HG02981 (cell line): Measurements from ENCODE around the gene PXMP2.

ENCODE experiments used
- ATAC-seq: cut with Tn5 transposase; IDR thresholded peaks from one replicate; pipeline ENCODE4 v1.9.1; 2021; ENCODE audit warnings: mild to moderate bottlenecking, moderate library complexity; ENCODE audit not compliant: unreplicated experiment

Gene PXMP2

DNA sequence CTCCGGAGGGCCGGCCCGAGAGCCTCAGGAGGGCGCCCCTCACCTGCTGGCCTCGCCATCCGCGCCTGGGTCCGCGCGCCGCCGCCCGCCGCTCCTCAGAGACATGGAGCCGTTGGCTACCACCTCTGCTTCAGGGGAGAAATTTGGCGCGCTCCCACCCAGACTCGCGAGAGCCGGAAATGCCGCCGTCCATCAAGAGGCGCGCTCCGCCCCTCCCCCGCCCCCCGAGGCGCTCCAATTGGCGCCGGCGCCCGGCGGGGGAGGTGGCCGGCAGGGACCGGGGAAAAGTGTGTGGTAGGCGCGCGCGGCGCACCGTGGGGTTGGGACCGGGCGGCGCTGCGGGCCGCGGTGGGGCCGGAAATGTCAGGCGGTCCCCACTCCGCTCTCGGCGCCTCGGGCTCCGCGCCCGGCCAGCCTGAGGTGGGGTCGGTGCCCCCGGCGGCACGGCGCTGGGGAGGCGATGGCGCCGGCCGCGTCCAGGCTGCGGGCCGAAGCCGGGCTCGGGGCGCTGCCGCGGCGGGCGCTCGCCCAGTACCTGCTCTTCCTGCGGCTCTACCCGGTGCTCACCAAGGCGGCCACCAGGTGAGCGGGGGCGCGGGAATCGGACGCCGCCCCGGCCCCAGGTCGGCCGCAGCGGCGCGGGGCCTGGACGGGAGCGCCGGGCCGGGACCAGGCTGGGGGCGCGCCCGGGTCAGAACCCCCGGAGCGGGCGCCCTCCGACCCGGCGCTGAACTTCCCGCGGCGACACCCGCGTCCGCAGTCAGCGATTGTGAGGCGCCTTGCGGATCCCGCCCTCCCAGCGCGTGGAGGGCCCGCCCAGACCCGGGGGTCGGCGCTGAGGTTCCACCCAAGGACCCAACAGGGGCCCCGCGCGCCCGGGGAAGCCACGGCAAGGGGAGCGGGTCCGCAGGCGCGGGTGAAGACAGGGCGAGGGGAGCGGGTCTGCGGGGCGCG, at the start of gene PXMP2, which contains the start of gene POLE:
PXMP2 (plus strand) TSS at position 377 of the 954 bp plus-strand sequence; CDS start at position 461, 84 bp downstream.
POLE (minus strand) TSS at position 132 of the 954 bp plus-strand sequence; CDS start at position 105, 27 bp downstream.
- ATAC-seq, result peak; percentile 85

DNA sequence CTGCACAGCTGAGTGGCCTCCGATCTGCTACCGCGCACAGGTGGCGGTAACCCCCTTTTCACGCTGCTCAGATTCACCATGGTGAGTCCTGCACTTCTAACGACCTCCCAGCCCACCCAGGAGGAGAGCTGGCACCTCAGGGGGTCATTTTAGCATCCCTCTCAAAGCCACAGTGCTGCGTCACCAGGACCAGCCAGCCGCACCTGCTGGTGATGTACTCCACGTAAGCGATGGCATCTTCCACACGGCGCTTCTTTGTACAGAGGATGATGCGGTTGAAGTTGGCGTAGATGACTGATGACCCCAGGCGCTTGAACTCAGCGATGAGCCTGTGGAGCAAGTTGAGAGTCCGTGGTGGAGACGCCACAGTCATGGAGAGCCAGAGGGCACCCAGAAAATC, 49.6 kb upstream of the PXMP2 start:
- no peak for ATAC-seq

DNA sequence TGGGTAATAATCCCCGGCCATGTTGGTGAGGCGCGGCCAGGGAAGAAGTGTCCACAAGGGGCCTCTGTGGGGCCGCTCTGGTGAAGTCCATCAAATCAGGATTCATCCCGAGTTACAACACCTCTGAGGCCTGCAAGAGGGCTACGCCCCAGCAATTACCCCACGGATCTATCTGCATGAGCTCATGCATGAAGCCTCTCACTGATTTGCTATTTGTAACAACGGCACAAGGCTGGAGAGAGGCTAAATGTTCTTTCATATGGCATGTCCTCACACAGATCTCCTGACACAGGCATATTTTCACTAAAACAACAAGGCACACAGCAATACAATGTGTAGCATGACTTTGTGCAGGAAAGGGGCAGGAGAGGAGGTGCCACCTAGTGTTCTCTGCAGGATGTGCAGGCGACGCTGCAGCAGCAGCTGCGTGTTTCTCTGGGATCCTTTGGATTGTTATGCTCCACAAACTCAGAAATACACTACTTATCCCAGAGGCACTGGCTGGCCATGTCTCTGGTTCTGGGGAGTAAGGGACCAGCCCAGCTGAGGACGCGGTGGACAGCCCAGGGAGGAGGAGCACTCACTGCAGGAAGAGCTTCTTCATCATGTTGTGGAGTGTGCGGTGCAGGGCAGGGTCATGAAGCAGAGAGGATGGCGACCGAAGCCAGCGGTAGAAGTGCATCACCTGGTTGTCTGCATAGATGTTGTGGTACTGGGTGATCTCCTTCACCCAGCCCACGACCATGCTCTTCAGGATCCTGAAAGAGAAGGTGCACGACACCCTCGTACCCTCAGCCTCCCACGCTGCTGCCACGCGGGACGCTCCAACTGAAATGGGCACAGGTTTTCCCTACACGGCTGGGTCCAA, 48.6 kb upstream of the PXMP2 start:
- no peak for ATAC-seq

DNA sequence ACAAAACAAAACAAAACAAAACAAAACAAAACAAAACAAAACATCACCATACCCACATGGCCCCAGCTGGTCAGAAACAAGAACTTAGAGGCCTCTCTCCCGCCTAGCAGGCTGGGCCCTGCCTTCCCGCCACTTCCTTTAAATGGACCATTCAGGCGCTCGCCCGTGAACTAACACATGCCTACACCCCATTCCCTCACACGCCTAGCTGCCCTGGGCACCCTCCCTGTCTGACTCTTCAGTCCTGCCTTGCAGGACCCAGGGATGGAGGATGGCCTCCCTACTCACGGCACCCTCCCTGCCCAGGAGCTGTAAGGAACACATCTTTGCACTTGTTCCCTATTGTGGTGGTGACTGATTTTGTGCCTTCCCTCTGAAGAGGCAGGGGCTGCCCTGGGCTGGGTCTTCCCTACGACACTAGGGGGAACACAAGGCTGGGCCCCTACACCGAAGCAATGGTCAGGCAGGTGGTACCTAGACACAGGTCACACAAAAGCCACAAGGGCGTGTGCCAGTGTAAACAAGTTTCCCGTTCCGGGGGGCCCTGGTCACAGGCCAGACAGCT, 47.3 kb upstream of the PXMP2 start:
- no peak for ATAC-seq

DNA sequence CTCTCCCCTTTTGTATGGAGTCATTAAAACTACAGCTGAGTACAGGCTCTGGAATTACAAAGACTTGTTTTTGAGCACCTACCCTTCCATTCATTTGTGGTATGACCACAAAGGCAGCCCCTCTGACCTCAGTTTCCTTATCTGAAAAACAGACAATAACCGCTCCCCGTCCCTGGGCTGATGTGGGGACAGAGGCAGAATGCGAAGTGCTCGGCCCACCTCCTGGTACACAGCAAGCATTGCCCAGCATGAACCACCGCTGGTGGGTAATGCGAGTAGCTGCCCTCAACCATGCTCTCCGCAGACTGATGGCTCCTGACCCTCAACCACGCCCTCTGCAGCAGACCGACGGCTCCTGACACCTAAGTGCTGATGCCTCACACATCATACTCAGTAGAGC, 46.5 kb upstream of the PXMP2 start:
- ATAC-seq, result no peak

DNA sequence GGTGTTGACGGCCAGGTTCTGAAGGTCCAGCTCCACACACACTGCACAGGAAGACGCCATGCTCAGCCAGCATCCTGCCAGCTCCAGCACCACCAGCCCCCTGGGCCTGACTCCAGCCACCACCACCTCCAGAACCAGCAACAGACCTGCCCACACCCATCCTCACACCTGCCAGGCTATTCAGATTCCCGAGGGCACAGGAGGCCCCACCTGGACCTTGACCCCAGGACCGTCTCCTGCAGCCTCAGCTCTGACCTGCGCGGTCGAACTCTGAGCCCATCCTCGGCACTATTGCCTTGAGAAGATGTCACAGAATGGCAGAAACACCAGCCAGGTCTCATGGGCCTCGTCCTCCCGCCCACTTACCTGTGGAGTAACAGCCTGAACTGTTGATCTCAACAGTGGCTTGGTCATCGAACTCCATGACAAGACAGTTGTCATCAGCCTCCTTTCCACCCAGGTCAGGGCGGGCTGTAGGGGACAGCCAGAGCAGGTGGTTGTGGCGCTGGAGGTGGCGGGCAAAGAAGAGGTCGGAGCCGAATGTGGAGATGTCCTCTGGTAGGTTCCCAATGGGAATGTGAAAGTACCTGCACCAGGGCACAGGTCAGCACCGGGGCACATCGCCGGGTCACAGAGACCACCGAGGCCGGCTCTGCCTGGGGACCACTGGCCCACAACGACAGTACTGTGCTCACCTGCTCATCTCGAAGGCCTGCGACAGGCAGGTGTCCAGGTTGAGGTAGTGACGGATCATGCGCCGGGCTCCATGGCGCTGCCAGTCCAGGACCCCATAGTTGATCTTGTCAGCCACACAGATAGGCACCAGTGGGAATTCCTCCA, 45.4 kb upstream of the PXMP2 start:
- no peak for ATAC-seq

DNA sequence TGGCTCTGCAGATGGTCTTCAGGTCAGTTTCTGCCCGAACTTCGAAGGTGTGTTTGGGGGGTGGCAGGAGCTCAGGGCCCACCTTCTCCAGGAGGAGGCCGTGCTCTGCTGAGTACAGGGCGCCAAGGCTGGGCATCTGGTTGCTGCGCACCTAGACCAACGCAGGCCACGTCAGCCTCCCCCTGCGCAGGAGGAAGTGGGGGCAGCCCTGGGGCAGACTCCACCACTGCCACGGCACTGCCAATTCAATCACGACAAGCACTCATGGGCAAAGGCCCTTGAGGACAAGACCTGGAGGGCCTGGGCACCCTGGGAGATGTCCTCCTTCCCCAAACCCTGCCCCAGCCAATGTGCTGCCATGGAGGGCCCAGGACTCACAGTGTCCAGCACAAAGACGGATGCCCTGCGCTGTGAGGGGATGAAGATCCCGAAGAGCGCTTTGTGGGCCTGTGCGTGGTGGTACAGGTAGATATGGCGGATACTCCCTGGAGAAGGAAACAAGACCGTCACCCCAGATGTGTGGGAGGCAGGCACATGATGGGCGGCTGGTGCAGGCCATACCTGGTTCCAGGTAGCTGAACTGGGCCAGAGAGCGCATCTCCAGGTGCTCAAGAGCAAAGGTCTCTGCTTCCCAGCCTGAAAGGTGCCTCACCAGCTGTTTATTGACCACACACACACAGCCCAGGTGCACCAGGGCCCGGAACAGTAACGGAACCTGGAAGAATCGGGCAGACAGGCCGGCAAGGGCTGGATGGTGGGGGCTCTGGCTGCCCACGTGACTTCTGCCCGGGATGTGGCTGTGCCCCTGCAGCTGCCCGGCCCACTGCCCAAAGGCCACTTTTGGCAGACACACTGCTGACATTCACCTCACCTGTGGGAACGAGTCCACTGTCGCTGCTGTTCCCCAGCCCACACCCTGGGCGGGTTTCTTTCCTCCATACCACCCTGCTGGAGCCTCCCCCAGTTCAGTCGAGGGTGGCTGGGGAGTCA, 44.2 kb upstream of the PXMP2 start:
- no peak for ATAC-seq

DNA sequence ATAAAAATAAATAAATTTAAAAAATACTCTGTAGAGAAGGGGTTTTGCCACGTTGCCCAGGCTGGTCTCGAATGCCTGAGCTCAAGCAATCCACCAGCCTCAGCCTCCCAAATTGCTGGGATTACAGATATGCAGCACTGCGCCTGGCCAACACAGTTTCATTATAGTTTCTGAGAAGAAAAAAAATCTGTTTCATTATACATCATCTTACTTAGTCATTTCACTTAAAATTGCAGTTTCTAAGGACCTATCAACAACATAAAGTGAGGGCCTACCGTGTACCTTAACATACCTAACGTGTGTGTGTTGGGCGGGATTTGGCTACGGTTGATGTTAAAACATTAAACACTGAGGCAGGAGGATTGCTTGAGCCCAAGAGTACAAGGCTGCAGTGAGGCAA, 40.5 kb upstream of the PXMP2 start:
- no peak for ATAC-seq

DNA sequence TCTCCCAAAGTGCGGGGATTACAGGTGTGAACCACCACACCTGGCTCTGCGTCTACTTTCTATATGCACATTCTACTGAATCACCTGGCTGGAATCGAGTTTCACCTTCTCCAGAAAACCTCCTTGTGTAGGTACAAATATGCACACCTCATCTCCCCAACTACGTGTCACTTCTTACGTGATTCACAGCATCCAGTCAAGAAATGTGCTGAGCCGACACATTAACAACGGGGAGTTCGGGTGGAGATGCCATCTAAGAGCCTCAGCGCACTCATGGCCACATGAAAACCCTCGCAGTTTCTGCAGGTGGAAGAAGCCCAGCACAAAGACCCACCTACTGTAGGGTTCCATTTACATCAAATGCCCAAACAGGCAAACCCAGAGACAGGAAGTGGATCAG, 39.5 kb upstream of the PXMP2 start:
- ATAC-seq, result no peak

DNA sequence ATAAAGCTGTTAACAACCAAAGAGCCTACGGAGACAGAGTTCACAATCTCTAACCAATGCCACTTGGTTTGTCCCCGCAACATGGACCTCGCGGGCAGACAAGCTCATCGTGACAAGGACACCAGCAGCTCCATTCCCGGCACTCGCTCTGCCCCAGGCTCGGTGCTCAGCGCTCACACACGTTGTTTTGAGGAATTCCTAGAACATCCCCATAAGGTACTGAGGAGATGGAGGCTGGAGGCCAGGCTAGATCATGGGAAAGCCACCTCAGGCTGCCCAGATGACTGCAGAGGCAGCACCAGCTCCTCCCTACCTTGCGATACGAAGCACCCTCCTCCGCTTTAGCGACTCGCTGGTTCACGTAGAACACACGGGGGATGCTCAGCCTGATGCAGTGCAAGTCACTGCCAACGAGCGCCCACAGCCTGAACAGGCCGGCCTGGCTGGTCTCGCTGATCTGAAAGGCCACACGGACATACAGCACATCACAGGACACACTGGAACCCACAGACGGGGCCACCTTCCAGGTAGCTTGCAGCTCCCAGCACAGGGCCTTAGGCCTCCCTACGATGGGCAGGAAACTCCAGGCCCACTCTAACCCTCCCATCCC, 38.7 kb upstream of the PXMP2 start:
- ATAC-seq, result no peak

DNA sequence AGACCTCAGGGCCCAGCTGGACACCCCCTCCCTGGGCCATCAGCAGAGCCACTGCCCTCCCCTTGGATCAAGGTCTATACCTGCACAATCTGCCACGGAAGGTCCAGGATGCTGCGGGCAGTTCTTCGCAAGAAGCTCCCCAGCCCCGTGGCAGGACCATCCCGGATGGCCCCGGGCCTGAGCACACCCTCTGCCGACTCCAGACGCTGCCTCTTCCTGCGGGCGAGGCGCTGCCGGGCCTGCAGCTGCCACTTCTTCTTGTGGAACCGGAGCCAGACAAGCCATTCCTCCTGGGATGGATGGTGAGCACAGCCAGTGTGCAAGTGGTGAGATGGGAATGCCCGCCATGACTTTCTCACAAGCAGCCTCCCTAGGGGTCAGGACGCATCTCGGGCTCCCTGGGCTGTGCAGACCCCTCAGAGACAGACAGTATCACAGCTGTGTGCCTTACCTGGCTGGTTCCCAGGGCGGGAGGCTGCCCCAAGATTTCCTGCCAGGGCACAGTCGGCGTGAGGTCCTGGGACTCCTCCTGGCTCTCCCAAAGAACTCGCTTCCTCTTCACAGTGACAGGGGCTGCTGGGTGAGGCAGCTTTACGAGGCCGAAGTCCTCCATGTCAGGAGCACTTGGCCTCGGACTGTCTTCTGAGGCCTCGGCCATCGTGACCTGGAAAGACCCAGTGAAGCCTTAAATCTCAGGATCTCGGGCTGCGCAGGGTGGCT, 38.0 kb upstream of the PXMP2 start:
- no peak for ATAC-seq

DNA sequence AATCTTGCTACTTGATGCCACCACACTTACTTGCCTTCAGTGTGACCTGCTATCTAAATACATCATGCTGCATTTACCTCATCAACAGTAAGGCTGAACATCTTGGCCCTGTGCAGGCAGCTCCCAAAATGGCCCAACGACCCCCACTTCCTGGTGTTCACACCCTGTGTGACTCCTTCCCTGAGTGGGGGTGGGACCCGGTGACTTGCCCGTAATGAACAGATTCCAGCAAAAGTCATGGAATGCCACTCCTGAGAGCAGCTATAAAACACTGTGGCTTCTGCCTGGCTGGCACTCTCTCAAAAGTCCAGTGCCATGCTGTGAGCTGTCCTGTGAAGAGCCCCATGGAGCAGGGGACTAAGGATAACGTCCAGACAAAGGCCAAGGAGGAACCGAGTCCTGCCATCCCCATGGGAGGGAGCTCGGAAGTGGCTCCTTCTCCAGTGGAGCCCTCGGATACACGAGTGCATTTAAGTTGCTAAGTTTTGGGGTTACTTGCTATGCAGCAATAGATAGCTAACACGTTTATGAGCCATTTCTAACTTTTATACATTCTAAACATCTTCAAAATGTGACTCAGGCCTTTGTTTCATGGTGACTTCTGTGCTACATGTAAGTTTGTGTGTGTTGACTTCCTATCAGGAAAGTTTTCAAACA, 35.8 kb upstream of the PXMP2 start:
- ATAC-seq, result no peak

DNA sequence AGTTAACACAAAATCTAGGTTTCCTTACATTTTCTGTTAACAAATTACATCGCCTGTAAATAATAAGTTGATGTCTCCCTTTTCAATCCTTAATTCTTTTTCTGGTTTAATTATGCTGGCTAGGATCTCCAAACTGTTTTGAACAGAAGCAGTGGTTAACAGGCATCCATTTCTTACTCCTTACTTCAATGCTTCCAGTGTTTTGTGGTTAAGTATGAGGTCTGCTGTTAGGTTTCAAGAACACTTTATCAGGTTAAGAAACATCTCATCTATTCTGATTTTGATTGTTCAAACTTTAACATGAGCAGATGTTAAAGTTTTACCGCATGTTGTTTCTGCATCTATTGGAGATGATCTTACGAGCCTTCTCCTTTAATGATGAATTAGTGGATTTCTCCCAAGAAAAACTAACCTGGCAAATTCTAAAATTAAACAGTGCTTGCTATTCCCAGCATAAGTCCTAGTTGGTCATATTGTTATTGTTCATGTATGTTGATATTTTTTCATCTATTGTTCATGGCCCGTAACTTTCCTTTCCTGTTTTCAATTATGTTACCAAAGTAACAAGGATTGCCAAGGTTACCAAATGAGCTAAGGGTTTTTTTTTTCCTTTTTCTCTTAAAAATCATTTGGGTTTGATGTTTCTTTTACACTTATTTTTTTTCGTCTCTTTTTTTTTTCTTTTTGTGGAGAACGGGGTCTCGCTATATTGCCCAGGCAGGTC, 33.7 kb upstream of the PXMP2 start:
- no peak for ATAC-seq

DNA sequence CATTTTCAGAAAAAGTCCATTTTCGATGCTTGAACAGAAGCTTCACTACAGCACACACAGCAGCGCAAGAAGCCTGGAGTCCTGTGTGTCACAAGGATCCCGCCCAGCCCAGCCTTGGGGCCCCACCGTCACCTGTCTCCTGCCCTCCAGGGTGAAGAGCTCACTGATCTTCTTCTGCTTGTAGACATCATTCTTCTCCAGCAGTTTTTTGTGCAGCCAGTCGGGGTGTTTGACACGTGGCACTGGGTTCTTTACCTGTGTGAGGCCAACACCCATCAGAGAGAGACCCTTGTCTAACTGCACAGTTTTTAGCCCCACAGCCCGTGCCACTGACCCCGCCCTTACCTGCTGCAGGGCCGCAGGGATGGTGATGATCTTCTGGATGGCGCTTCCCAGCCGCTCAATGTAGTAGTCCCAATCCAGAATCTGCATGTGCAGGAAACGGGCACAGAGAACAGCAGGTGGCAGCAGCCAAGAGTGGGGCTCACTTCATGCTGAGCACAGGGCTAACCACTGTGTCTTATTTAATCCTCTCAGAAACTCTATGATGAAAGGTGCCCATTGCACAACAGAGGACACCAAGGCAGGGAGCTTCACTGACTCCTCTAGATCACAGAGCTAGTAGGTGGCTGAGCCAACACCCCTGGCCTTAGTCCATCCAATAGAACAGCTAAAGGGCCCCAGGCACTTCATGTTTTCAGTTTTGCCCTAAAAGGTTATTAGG, 30.2 kb upstream of the PXMP2 start:
- no peak for ATAC-seq

DNA sequence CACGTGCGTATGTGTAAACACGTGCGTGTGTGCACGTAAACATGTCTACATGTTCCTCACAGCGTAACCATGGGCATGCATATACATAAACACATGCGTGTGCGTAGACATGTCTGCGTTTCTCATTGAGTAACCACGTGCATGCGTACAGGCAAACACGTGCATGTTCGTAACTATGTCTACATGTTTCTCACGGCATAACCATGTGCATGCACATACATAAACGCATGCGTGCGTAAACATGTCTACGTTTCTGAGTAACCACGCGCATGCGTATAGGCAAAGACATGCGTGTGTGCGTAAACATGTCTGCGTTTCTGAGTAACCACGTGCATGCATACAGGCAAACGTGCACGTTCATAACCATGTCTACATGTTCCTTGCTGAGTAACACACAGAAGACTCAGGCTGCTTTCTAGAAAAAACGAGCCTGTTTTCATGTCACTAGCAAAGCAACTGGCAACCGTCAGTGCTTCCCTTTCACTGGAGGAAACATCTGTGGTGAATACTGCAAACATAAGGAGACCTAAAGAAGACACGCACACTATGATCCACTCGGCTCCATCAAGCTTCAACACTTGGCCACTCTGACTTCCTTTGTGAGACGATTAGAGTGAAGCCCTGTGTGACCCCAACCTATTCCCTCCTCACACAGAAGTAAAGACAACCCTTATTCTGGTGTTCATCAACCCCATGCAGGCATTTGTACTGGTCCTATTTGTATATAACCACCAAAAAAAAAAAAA, 29.1 kb upstream of the PXMP2 start:
- ATAC-seq, result no peak

DNA sequence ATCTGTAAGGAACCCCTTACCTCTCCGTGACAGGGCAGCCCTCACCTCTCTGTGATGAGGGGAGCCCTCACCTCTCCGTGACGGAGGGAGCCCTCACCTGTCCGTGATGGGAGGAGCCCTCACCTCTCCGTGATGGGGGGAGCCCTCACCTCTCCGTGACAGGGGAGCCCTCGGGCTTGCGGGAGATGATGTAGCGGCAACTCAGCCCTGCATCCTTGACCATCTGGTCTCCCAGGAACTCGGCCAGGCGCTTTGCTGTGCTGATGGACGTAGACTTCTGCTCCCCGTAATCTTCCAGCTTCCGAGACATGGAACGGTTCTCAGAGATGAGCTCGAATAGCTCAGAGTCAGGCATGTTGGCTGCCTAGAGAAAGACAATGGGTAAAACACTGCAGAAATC, 28.2 kb upstream of the PXMP2 start:
- no peak for ATAC-seq
